SK-N-SH treated with all-trans-retinoic acid at 6 μM for 48 hours (cell line): ENCODE data around the gene SPECC1.

Experiments used
- ARNTL ChIP-seq: fragments of 450-650 bp; formaldehyde crosslinking; IDR thresholded peaks from 2 replicates; pipeline ENCODE4 v1.5.0; 2020; ENCODE audit warnings: low read depth, mild to moderate bottlenecking, moderate library complexity, borderline replicate concordance
- CSDC2 ChIP-seq: fragments of 250-450 bp; sonication (Bioruptor Pico); IDR thresholded peaks from 2 replicates; pipeline ENCODE4 v1.5.0; 2020; ENCODE audit warnings: mild to moderate bottlenecking, moderate library complexity
- ISL1 ChIP-seq: fragments of 250-450 bp; sonication (Bioruptor Pico); IDR thresholded peaks from 2 replicates; pipeline ENCODE4 v2.1.2; 2022; ENCODE audit warnings: mild to moderate bottlenecking, moderate library complexity
- RARB ChIP-seq: fragments of 250-450 bp; sonication (Bioruptor Pico); IDR thresholded peaks from 2 replicates; pipeline ENCODE4 v1.8.0; 2021; ENCODE audit warnings: mild to moderate bottlenecking, moderate library complexity
- ZFP3 ChIP-seq: fragments of 250-450 bp; sonication (Bioruptor Pico); IDR thresholded peaks from 2 replicates; pipeline ENCODE4 v1.5.0; 2020; ENCODE audit warnings: mild to moderate bottlenecking, moderate library complexity
- ZFP30 ChIP-seq: fragments of 450-650 bp; formaldehyde crosslinking; IDR thresholded peaks from 2 replicates; pipeline ENCODE4 v1.5.0; 2022; ENCODE audit warnings: mild to moderate bottlenecking, moderate library complexity
- TF ChIP-seq, protein P1 (sequence below): fragments of 250-450 bp; sonication (Bioruptor Pico); IDR thresholded peaks from 2 replicates; pipeline ENCODE4 v1.8.0; 2020; ENCODE audit warnings: mild to moderate bottlenecking, moderate library complexity, borderline replicate concordance

DNA sequence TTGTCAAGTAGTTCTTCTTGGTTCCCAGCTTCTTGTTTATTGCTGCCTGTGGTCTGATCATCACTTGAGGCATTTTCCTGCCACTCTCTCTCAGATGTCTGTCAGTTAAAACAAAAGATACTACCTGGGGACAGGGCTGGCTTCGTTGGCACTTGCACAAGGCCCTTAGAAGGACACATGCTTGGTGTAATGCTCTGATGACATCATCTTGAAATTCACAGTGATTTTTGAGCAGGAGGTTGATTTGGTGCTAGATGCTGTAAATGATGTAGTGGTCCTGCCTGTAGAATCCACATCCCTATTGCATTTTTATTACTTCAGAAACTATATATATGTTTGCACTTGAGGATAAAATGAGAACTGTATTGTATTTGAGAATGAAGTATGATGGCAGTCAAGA lies 247.8 kb downstream of the SPECC1 start:
- TF ChIP-seq, protein P1, sequence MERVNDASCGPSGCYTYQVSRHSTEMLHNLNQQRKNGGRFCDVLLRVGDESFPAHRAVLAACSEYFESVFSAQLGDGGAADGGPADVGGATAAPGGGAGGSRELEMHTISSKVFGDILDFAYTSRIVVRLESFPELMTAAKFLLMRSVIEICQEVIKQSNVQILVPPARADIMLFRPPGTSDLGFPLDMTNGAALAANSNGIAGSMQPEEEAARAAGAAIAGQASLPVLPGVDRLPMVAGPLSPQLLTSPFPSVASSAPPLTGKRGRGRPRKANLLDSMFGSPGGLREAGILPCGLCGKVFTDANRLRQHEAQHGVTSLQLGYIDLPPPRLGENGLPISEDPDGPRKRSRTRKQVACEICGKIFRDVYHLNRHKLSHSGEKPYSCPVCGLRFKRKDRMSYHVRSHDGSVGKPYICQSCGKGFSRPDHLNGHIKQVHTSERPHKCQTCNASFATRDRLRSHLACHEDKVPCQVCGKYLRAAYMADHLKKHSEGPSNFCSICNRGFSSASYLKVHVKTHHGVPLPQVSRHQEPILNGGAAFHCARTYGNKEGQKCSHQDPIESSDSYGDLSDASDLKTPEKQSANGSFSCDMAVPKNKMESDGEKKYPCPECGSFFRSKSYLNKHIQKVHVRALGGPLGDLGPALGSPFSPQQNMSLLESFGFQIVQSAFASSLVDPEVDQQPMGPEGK (CRISPR knock-in tag), result no peak
- TF ChIP-seq CSDC2 (CRISPR knock-in tag) (no peak), RARB (no peak), ZFP30 (CRISPR knock-in tag) (no peak), ARNTL (CRISPR knock-in tag) (no peak), ZFP3 (CRISPR knock-in tag) (no peak), ISL1 (CRISPR knock-in tag) (no peak)
